Activated B cell treated with CpG ODN at 0.5 μM for 24 hours (primary cell): Measurements from ENCODE around the gene CTNNA2. TPM values are rescaled to one million over a fixed set of nuclear protein-coding genes. Genes with fewer than 3 reads are reported as not detected.

Experiments
- ATAC-seq: fragments of 200-7000 bp; cut with Tn5 transposase; one replicate; pipeline ENCODE4 v1.10.0; 2021; ENCODE audit warnings: low read depth, mild to moderate bottlenecking, moderate library complexity
- CTCF ChIA-PET: fragments of 350-600 bp; sonication (Branson Sonifier 250); formaldehyde crosslinking; loops from one replicate; lab custom pipeline; 2021; ENCODE audit warnings: antibody characterized with exemption; lab: Charles Lee
- POLR2A ChIA-PET: fragments of 350-600 bp; sonication (Branson Sonifier 250); formaldehyde crosslinking; loops from one replicate; lab custom pipeline; 2021; ENCODE audit warnings: antibody characterized with exemption; lab: Charles Lee
- DNase-seq: peaks from one replicate; pipeline ENCODE4 v3.0.0; 2022
- H3K27ac Mint-ChIP-seq: one replicate; pipeline ENCODE4 v1.8.0; 2020; ENCODE audit warnings: mixed read lengths
- H3K27me3 Mint-ChIP-seq: one replicate; pipeline ENCODE4 v1.8.0; 2021; ENCODE audit warnings: mixed read lengths
- H3K36me3 Mint-ChIP-seq: one replicate; pipeline ENCODE4 v1.8.0; 2021; ENCODE audit warnings: low read depth, mixed read lengths
- H3K4me1 Mint-ChIP-seq: one replicate; pipeline ENCODE4 v1.8.0; 2021; ENCODE audit warnings: mixed read lengths
- H3K4me3 Mint-ChIP-seq: one replicate; pipeline ENCODE4 v1.8.0; 2020; ENCODE audit warnings: mild to moderate bottlenecking, mixed read lengths
- H3K9me3 Mint-ChIP-seq: one replicate; pipeline ENCODE4 v1.8.0; 2020; ENCODE audit warnings: mixed read lengths
- intact Hi-C: fragments of 100-400 bp; cut with micrococcal nuclease; formaldehyde crosslinking; loops from one replicate; pipeline ENCODE4 v1.15.1; 2024
- total RNA-seq: library from RNA; stranded (reverse); gene quantifications from 2 replicates; pipeline ENCODE4 v1.2.3, GENCODE V29; 2022
- TF ChIP-seq, protein P1 (sequence below): fragments of 200-600 bp; IDR thresholded peaks from one replicate; pipeline ENCODE4 v1.8.0; 2022; ENCODE audit warnings: antibody characterized with exemption, mild to moderate bottlenecking

Gene CTNNA2
- total RNA-seq, 1 donor from 2014 or later: not detected

DNA sequence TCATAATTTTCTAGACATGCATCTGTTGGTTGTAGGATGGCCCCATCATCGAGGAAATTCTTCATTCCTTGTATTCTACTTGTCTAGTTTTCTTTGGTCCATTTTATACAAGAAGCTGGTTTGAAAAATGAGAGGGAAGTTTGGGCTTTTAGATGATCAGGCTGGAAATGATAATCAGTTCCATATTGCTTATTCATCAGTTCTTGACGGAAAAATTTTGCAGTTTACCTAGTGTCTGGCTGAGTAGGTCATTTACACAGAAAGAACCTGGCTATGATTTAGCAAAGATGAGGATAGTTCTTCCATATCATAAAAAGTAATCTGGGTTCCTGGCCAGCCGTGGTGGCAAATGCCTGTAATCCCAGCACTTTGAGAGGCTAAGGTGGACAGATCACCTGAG, 416.8 kb downstream of the CTNNA2 start:
- no peak for ATAC-seq
- ChIA-PET CTCF (no interaction called here), POLR2A (no interaction called here)
- Mint-ChIP-seq H3K27me3 (no peaks in the 10 kb centered on the region), H3K9me3 (peaks cover 1% of the 10 kb centered on the region), H3K36me3 (no peaks in the 10 kb centered on the region), H3K27ac (no peak overlapping the region), H3K4me1 (no peaks in the 10 kb centered on the region), H3K4me3 (no peak overlapping the region)
- intact Hi-C loops: no loop called here
- no peak for DNase-seq
- TF ChIP-seq, protein P1, sequence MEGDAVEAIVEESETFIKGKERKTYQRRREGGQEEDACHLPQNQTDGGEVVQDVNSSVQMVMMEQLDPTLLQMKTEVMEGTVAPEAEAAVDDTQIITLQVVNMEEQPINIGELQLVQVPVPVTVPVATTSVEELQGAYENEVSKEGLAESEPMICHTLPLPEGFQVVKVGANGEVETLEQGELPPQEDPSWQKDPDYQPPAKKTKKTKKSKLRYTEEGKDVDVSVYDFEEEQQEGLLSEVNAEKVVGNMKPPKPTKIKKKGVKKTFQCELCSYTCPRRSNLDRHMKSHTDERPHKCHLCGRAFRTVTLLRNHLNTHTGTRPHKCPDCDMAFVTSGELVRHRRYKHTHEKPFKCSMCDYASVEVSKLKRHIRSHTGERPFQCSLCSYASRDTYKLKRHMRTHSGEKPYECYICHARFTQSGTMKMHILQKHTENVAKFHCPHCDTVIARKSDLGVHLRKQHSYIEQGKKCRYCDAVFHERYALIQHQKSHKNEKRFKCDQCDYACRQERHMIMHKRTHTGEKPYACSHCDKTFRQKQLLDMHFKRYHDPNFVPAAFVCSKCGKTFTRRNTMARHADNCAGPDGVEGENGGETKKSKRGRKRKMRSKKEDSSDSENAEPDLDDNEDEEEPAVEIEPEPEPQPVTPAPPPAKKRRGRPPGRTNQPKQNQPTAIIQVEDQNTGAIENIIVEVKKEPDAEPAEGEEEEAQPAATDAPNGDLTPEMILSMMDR: no peak

- no peak overlapping the region for H3K27ac Mint-ChIP-seq
- H3K9me3 Mint-ChIP-seq: no peaks in the 10 kb centered on the region
- H3K4me3 Mint-ChIP-seq: no peak overlapping the region
- ChIA-PET CTCF (no interaction called here), POLR2A (no interaction called here)
- DNase-seq: no peak
- intact Hi-C loops: no loop called here
- TF ChIP-seq, protein P1: no peak
- peaks cover 2% of the 10 kb centered on the region for H3K4me1 Mint-ChIP-seq
- no peaks in the 10 kb centered on the region for H3K27me3 Mint-ChIP-seq
- no peaks in the 10 kb centered on the region for H3K36me3 Mint-ChIP-seq
- ATAC-seq: no peak
These were observed 422.3 kb downstream of the CTNNA2 start for GRCh38 chr2:79935046-79935732.

DNA sequence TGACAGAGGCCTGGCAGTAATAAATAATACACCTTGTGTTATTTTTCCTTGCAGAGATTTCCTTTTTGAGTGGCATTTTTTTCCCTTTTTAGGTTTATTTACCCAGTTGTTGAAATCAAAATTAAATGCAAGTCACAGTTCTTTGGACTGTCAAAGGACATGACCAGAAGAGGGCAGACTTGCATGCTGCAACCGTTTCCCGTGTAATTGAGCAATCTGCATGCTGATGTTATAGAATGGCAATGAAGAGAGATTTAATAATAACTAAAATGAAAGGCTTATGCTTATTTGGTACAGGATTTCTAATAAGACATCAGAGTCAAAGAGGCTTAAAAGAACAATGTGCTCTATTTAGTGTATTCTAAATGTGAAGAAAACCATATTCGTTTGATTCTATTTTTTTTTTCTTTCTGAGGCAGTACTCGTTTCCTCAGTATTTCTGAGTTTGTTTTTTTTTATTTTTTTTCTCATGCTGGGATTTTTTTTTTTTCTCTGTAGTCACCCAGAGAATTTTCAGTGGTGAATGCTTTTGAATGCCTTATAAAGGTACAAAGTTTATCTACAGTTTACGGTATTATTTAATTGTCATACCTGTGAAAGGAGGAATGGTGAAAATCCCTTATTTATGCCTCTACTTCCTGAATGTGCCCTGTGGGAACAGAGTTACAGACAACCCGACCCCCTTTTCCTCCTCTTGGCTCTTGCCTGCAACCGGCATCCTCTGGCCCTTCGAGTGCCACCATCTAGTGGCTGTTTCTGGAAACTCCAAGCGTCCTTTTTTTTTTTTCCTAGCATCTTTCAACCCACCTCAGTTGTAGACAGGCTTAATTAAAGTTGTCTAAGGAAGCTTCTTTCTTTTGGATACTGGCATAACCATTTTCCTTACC, 423.2 kb downstream of the CTNNA2 start:
- DNase-seq (no peak), ATAC-seq (no peak)
- ChIA-PET CTCF (no interaction called here), POLR2A (no interaction called here)
- peaks cover 2% of the 10 kb centered on the region for H3K4me1 Mint-ChIP-seq
- no peak overlapping the region for H3K27ac Mint-ChIP-seq
- H3K4me3 Mint-ChIP-seq: no peak overlapping the region
- no peaks in the 10 kb centered on the region for H3K9me3 Mint-ChIP-seq
- no peaks in the 10 kb centered on the region for H3K27me3 Mint-ChIP-seq
- no peaks in the 10 kb centered on the region for H3K36me3 Mint-ChIP-seq
- TF ChIP-seq, protein P1: no peak
- intact Hi-C loops: no loop called here

- CTCF ChIA-PET: no interaction called here
- TF ChIP-seq, protein P1: no peak
- ATAC-seq (no peak), DNase-seq (no peak)
- intact Hi-C loops: no loop called here
- Mint-ChIP-seq H3K4me1 (peaks cover 2% of the 10 kb centered on the region), H3K4me3 (no peak overlapping the region), H3K36me3 (no peaks in the 10 kb centered on the region), H3K27ac (no peak overlapping the region), H3K27me3 (no peaks in the 10 kb centered on the region), H3K9me3 (no peaks in the 10 kb centered on the region)
- POLR2A ChIA-PET: no interaction called here
These were observed 423.9 kb downstream of the CTNNA2 start for GRCh38 chr2:79936715-79937114.

- TF ChIP-seq, protein P1: no peak
- H3K4me3 Mint-ChIP-seq: no peak overlapping the region
- POLR2A ChIA-PET: no interaction called here
- no peak overlapping the region for H3K27ac Mint-ChIP-seq
- CTCF ChIA-PET: no interaction called here
- no peaks in the 10 kb centered on the region for H3K36me3 Mint-ChIP-seq
- no peak for ATAC-seq
- peaks cover 2% of the 10 kb centered on the region for H3K4me1 Mint-ChIP-seq
- H3K9me3 Mint-ChIP-seq: no peaks in the 10 kb centered on the region
- intact Hi-C loops: no loop called here
- H3K27me3 Mint-ChIP-seq: no peaks in the 10 kb centered on the region
- DNase-seq: no peak
These were observed 425.8 kb downstream of the CTNNA2 start for GRCh38 chr2:79938648-79939047.
